HCT116 (cell line): Measurements from ENCODE around the gene SLC2A9. TPM values are rescaled to one million over a fixed set of nuclear protein-coding genes. Genes with fewer than 3 reads are reported as not detected.

Experiments used
- ATAC-seq: fragments of 200-7000 bp; cut with Tn5 transposase; 2 replicates; pipeline ENCODE4 v1.9.1; 2020; ENCODE audit warnings: mild to moderate bottlenecking, moderate library complexity
- BruUV-seq: library from RNA; stranded (reverse); fragments of 400-500 nt; replicated peaks from 2 replicates; lab custom pipeline; 2021; lab: Mats Ljungman, UMichigan
- CTCF ChIA-PET: fragments of 300-600 bp; sonication (Branson Sonifier 250); formaldehyde crosslinking; loops from one replicate; lab custom pipeline; 2021; ENCODE audit warnings: antibody characterized with exemption; lab: Charles Lee
- POLR2A ChIA-PET: fragments of 300-600, 350-600 bp; sonication (Branson Sonifier 250); formaldehyde crosslinking; loops from one replicate; lab custom pipeline; 2021; ENCODE audit warnings: antibody characterized with exemption; lab: Charles Lee
- RAD21 ChIA-PET, 2 experiments: fragments of 300-600 bp; sonication (Branson Sonifier 250); formaldehyde crosslinking; loops; one replicate each; lab custom pipeline; 2023; ENCODE audit warnings: low total read pairs in 2 of 2; ENCODE audit not compliant: uncharacterized antibody in 2 of 2, unreplicated experiment in 2 of 2, low non-redundant PET in 1 of 2; lab: Charles Lee
- DNase-seq: peaks from one replicate; pipeline ENCODE4 v3.0.0-alpha.2; 2010; ENCODE audit warnings: low read depth, low spot score
- H2AFZ ChIP-seq: fragments of 200-600 bp; shearing (Covaris generic), sonication (generic); 2 replicates; pipeline ENCODE4 v1.6.1; 2017; ENCODE audit warnings: low read depth, mixed run types, mixed read lengths, antibody characterized with exemption, low read length; ENCODE audit not compliant: poor library complexity, severe bottlenecking
- H3K27ac ChIP-seq: 2 replicates; pipeline ENCODE4 v1.5.1; 2012; ENCODE audit warnings: low read depth, low read length
- H3K27me3 ChIP-seq: fragments of 200-600 bp; sonication (generic); 2 replicates; pipeline ENCODE4 v1.6.1; 2016; ENCODE audit warnings: mixed run types, low read length, mixed read lengths; ENCODE audit not compliant: insufficient read depth
- H3K36me3 ChIP-seq, 2 experiments: fragments of 200-500 bp in 1 of 2; fragments of 200-600 bp in 1 of 2; sonication (Bioruptor generic) in 1 of 2; sonication (generic) in 1 of 2; 2 replicates each; pipeline versions ENCODE4 v1.5.1 to v1.6.1; 2014 to 2016; ENCODE audit warnings: low read length in 2 of 2, inconsistent platforms in 1 of 2, mixed read lengths in 1 of 2, mixed run types in 1 of 2; ENCODE audit not compliant: insufficient read depth in 2 of 2, control insufficient read depth in 1 of 2
- H3K4me1 ChIP-seq, 2 experiments: fragments of 200-600 bp in 1 of 2; sonication (generic) in 1 of 2; 2 replicates each; pipeline versions ENCODE4 v1.5.1 to v1.6.1; 2012 to 2017; ENCODE audit warnings: low read length in 2 of 2, inconsistent platforms in 1 of 2, mild to moderate bottlenecking in 1 of 2, mixed read lengths in 1 of 2, mixed run types in 1 of 2, moderate library complexity in 1 of 2; ENCODE audit not compliant: insufficient read depth in 2 of 2, control insufficient read depth in 1 of 2
- H3K4me2 ChIP-seq: fragments of 200-600 bp; sonication (generic); 2 replicates; pipeline ENCODE4 v1.6.1; 2017; ENCODE audit warnings: mixed run types, low read length, mixed read lengths
- H3K4me3 ChIP-seq, 2 experiments: fragments of 200-600 bp in 1 of 2; sonication (generic) in 1 of 2; replicated peaks in 1 of 2; 2 replicates each; pipeline ENCODE4 v1.5.1; 2011 to 2016; ENCODE audit warnings: low read length in 2 of 2, control low read depth in 1 of 2, low read depth in 1 of 2, mild to moderate bottlenecking in 1 of 2, mixed read lengths in 1 of 2, mixed run types in 1 of 2
- H3K79me2 ChIP-seq: fragments of 200-600 bp; sonication (generic); 2 replicates; pipeline ENCODE4 v1.6.1; 2017; ENCODE audit warnings: mild to moderate bottlenecking, mixed run types, low read length, moderate library complexity, mixed read lengths; ENCODE audit not compliant: insufficient read depth
- H3K9ac ChIP-seq: fragments of 200-600 bp; sonication (generic); 2 replicates; pipeline ENCODE4 v1.6.1; 2016; ENCODE audit warnings: low read length, mixed read lengths
- H3K9me2 ChIP-seq: fragments of 200-600 bp; sonication (generic), shearing (Covaris generic); 2 replicates; pipeline ENCODE4 v1.6.1; 2017; ENCODE audit warnings: mixed run types, mild to moderate bottlenecking, moderate library complexity; ENCODE audit not compliant: insufficient read depth
- H3K9me3 ChIP-seq, 2 experiments: fragments of 200-500 bp in 1 of 2; fragments of 200-600 bp in 1 of 2; sonication (Bioruptor generic) in 1 of 2; sonication (generic) in 1 of 2; 2 replicates each; pipeline ENCODE4 v1.6.1; 2014 to 2017; ENCODE audit warnings: low read length in 2 of 2, mixed read lengths in 2 of 2, inconsistent platforms in 1 of 2, low read depth in 1 of 2, mild to moderate bottlenecking in 1 of 2, mixed run types in 1 of 2, moderate library complexity in 1 of 2; ENCODE audit not compliant: control insufficient read depth in 1 of 2, insufficient read depth in 1 of 2
- H4K20me1 ChIP-seq: fragments of 200-600 bp; sonication (generic), shearing (Covaris generic); 2 replicates; pipeline ENCODE4 v1.6.1; 2017; ENCODE audit warnings: mixed run types, mild to moderate bottlenecking, moderate library complexity; ENCODE audit not compliant: insufficient read depth
- CBX3 ChIP-seq: IDR thresholded peaks from 2 replicates; pipeline ENCODE4 v1.6.1; 2012; ENCODE audit warnings: low read depth
- EGR1 ChIP-seq: IDR thresholded peaks from 2 replicates; pipeline ENCODE4 v1.6.1; 2012; ENCODE audit warnings: low read depth
- EZH2 ChIP-seq: fragments of 200-600 bp; sonication (generic); IDR thresholded peaks from 2 replicates; pipeline ENCODE4 v1.6.1; 2017; ENCODE audit warnings: antibody characterized with exemption, mixed run types
- FOSL1 ChIP-seq: IDR thresholded peaks from 2 replicates; pipeline ENCODE4 v1.6.1; 2012; ENCODE audit warnings: low read depth
- JUND ChIP-seq: IDR thresholded peaks from 2 replicates; pipeline ENCODE4 v1.6.1; 2012
- POLR2AphosphoS5 ChIP-seq: IDR thresholded peaks from 2 replicates; pipeline ENCODE4 v1.6.1; 2011; ENCODE audit warnings: mild to moderate bottlenecking, low read depth, low read length, moderate library complexity
- SIN3A ChIP-seq: IDR thresholded peaks from 2 replicates; pipeline ENCODE4 v1.6.1; 2012; ENCODE audit warnings: low read depth
- SP1 ChIP-seq: IDR thresholded peaks from 2 replicates; pipeline ENCODE4 v1.6.1; 2012; ENCODE audit warnings: low read depth
- SRF ChIP-seq: IDR thresholded peaks from 2 replicates; pipeline ENCODE4 v1.6.1; 2012; ENCODE audit warnings: low read depth
- TCF7L2 ChIP-seq: IDR thresholded peaks from 2 replicates; pipeline ENCODE4 v1.7.0; 2011; ENCODE audit warnings: borderline replicate concordance, inconsistent platforms; ENCODE audit not compliant: insufficient read depth, insufficient read length; ENCODE audit errors: extremely low read depth
- YY1 ChIP-seq: IDR thresholded peaks from 2 replicates; pipeline ENCODE4 v1.6.1; 2011; ENCODE audit warnings: low read length, low read depth, moderate library complexity, mild to moderate bottlenecking; ENCODE audit not compliant: insufficient replicate concordance; ENCODE audit errors: extremely low read depth
- ZFX ChIP-seq: fragments of 450-650 bp; IDR thresholded peaks from 2 replicates; pipeline ENCODE4 v1.6.1; 2017
- ZNF274 ChIP-seq: fragments of 200-500 bp; sonication (Bioruptor generic); IDR thresholded peaks from 2 replicates; pipeline ENCODE4 v1.6.1; 2014; ENCODE audit warnings: mild to moderate bottlenecking, low read depth, low read length, inconsistent platforms
- intact Hi-C: fragments of 100-400 bp; cut with micrococcal nuclease; formaldehyde crosslinking; loops from 2 replicates; pipeline ENCODE4 v1.10.0; 2022
- total RNA-seq: library from RNA; stranded (reverse); gene quantifications from one replicate; pipeline ENCODE4 v1.2.1, GENCODE V29; 2021; ENCODE audit not compliant: unreplicated experiment
- TF ChIP-seq, protein P1 (sequence below): IDR thresholded peaks from 2 replicates; pipeline ENCODE4 v1.6.1; 2011; ENCODE audit warnings: mild to moderate bottlenecking, low read length, moderate library complexity; ENCODE audit not compliant: insufficient replicate concordance; ENCODE audit errors: extremely low read depth
- TF ChIP-seq, protein P2 (sequence below): IDR thresholded peaks from 2 replicates; pipeline ENCODE4 v1.6.1; 2012

The SLC2A9 gene
- total RNA-seq, 1 experiment from 2014 or later: 2.2 TPM

DNA sequence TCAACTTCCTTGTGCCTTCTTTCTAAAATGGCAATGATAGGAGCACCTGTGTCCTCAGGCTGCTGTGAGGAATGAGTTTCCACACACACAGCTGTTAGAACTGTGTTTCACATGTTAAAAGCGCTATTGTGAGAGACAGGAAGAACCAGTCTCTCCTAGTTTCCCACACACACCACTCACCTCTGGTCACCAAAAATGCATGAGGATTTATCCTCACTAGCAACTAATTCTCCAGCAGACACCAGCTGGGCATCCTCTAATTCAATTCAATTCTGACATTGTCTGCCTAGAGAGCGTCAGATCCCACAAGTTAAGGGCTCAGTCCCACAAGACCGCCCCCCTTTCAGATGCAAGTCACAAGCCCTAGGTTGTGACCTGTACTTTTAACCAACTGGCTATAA, 29.0 kb upstream of the SLC2A9 start:
- BruUV-seq: no TSS peak
- no peak overlapping the region for H3K4me2 ChIP-seq
- no peaks in the 10 kb centered on the region for H3K36me3 ChIP-seq
- POLR2A ChIA-PET: no interaction called here
- no peak overlapping the region for H3K4me3 ChIP-seq
- H3K27ac ChIP-seq: no peak overlapping the region
- no peaks in the 10 kb centered on the region for H3K79me2 ChIP-seq
- no peak overlapping the region for H3K9ac ChIP-seq
- RAD21 ChIA-PET: no interaction called here
- no peak overlapping the region for H2AFZ ChIP-seq
- ATAC-seq: no peak
- H3K9me2 ChIP-seq: no peaks in the 10 kb centered on the region
- DNase-seq: no peak
- H3K9me3 ChIP-seq: no peaks in the 10 kb centered on the region
- TF ChIP-seq, protein P1, sequence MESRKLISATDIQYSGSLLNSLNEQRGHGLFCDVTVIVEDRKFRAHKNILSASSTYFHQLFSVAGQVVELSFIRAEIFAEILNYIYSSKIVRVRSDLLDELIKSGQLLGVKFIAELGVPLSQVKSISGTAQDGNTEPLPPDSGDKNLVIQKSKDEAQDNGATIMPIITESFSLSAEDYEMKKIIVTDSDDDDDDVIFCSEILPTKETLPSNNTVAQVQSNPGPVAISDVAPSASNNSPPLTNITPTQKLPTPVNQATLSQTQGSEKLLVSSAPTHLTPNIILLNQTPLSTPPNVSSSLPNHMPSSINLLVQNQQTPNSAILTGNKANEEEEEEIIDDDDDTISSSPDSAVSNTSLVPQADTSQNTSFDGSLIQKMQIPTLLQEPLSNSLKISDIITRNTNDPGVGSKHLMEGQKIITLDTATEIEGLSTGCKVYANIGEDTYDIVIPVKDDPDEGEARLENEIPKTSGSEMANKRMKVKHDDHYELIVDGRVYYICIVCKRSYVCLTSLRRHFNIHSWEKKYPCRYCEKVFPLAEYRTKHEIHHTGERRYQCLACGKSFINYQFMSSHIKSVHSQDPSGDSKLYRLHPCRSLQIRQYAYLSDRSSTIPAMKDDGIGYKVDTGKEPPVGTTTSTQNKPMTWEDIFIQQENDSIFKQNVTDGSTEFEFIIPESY: no peak
- no peak for TF ChIP-seq EZH2
- TF ChIP-seq, all 23 proteins: peak for 0
- Histone ChIP-seq H3K27me3 (no peaks in the 10 kb centered on the region), H3K4me1 (peaks cover 16 to 33% of the 10 kb centered on the region in 2 experiments), H4K20me1 (no peaks in the 10 kb centered on the region)
- CTCF ChIA-PET: no interaction called here
- intact Hi-C loops: no loop called here

DNA sequence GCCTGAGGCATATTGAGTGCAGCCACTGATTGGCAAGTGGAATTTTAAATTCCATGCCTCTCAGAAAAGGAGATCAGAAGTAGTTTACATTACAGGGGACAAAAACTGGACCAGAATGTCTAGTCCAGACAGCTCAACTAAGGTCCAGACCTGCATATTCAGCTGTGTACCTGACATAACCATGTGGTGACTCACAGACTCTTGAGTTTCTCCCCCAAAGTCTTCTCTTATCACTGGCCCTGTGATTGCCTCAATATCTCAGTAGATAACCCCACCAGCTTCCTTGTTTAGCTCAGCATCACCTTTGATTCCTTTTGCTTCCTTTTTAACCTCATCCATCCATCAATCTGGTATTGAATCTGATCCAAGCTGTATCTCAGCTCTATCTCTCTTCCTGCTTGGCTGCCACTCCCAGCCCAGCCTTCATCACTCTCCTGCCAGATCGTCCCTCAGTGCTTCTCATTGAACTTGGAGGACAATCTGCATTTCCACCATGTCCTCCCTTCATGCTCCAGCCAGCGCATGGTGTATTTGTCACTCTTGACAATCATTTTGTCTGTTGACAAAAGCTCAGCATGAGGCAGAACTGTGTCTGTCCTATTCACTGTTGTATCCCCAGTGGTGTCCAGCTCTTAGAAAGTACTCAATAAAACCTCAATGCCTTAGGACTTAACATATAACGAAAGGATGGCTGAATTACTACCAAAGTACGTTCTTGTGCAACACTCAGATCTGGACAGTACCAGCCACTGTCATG, 27.8 kb upstream of the SLC2A9 start:
- Histone ChIP-seq H3K27ac (no peak overlapping the region), H3K9me2 (no peaks in the 10 kb centered on the region), H3K27me3 (no peaks in the 10 kb centered on the region), H2AFZ (no peak overlapping the region), H4K20me1 (no peaks in the 10 kb centered on the region), H3K36me3 (no peaks in the 10 kb centered on the region), H3K79me2 (no peaks in the 10 kb centered on the region), H3K4me3 (no peak overlapping the region), H3K4me2 (peak overlapping the region; percentile 35), H3K9me3 (no peaks in the 10 kb centered on the region), H3K9ac (no peak overlapping the region), H3K4me1 (peaks cover 25 to 42% of the 10 kb centered on the region in 2 experiments)
- ATAC-seq (no peak), DNase-seq (no peak)
- ChIA-PET RAD21 (no interaction called here), POLR2A (no interaction called here), CTCF (no interaction called here)
- intact Hi-C loops: no loop called here
- BruUV-seq: no TSS peak
- TF ChIP-seq ZFX: no peak
- TF ChIP-seq EGR1: no peak
- TF ChIP-seq ZNF274: no peak
- no peak for TF ChIP-seq CBX3
- TF ChIP-seq TCF7L2: no peak
- no peak for TF ChIP-seq SRF
- no peak for TF ChIP-seq EZH2
- TF ChIP-seq, protein P1: no peak
- no peak for TF ChIP-seq SIN3A
- no peak for TF ChIP-seq FOSL1
- TF ChIP-seq POLR2AphosphoS5: no peak
- no peak for TF ChIP-seq JUND
- TF ChIP-seq, protein P2, sequence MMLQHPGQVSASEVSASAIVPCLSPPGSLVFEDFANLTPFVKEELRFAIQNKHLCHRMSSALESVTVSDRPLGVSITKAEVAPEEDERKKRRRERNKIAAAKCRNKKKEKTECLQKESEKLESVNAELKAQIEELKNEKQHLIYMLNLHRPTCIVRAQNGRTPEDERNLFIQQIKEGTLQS: no peak
- TF ChIP-seq YY1: no peak
- no peak for TF ChIP-seq SP1
